Measurements from ENCODE around the gene MNT. TPM values are rescaled to one million over a fixed set of nuclear protein-coding genes. Genes with fewer than 3 reads are reported as not detected.
A peak's percentile ranks its signal among the peaks of the same experiment; 100 is the strongest.

Gene MNT
- total RNA-seq, 4 donors from 2014 or later, result 2.9 to 5.4 (median 4.2) TPM

- no peak for TF ChIP-seq POLR2A (IDR thresholded peaks at IDR 0.05)
- TF ChIP-seq CTCF (IDR thresholded peaks at IDR 0.05 in 4 of 5, conservative IDR thresholded peaks at IDR 0.05 in 1 of 5), result no peak
- Histone ChIP-seq H3K4me3 (peak overlapping the region; percentile 42 to 99 (median 61)), H3K4me1 (peaks cover 56 to 73% of the 10 kb centered on the region in 2 donors), H3K27me3 (no peaks in the 10 kb centered on the region), H3K36me3 (no peaks in the 10 kb centered on the region), H3K9me3 (no peaks in the 10 kb centered on the region), H3K27ac (peak overlapping the region; percentile 97 to 99 (median 99))
- ATAC-seq (no peak), DNase-seq (no peak)
- intact Hi-C loops (cut with DNase I; ENCODE audit: low total_unique reads), result loop anchor here (1.0 to 10.0 kb wide), 3 partner anchors 10 to 1973 kb away; partner anchors contain the start of genes CLUH, MNT and UBE2G1
- in situ Hi-C loops (cut with MboI; ENCODE audit: low sequenced_read_pairs in 4 of 4), result no loop called here
These were observed 9.1 kb downstream of the MNT start for GRCh38 chr17:2391597-2392251.

- Histone ChIP-seq H3K27me3 (no peaks in the 10 kb centered on the region), H3K4me3 (no peak overlapping the region), H3K4me1 (peaks cover 42 to 73% of the 10 kb centered on the region in 2 donors), H3K36me3 (no peaks in the 10 kb centered on the region), H3K9me3 (no peaks in the 10 kb centered on the region), H3K27ac (peak overlapping the region; percentile 97 to 99 (median 99))
- DNase-seq (no peak), ATAC-seq (no peak)
- in situ Hi-C loops (cut with MboI; ENCODE audit: low sequenced_read_pairs in 4 of 4), result no loop called here
- TF ChIP-seq POLR2A (IDR thresholded peaks at IDR 0.05), result no peak
- no peak for TF ChIP-seq CTCF (IDR thresholded peaks at IDR 0.05 in 4 of 5, conservative IDR thresholded peaks at IDR 0.05 in 1 of 5)
- intact Hi-C loops (cut with DNase I; ENCODE audit: low total_unique reads), result loop anchor here (10.0 kb wide), 1 partner anchor 1974 kb away; the partner anchor contains the start of gene UBE2G1
These were observed 10.5 kb downstream of the MNT start for GRCh38 chr17:2390199-2390836.

GRCh38 chr17:2388683-2389055 is 12.2 kb downstream of the MNT start:
- H3K9me3 ChIP-seq, result no peaks in the 10 kb centered on the region
- no peak for TF ChIP-seq CTCF (IDR thresholded peaks at IDR 0.05 in 4 of 5, conservative IDR thresholded peaks at IDR 0.05 in 1 of 5)
- no peak for TF ChIP-seq POLR2A (IDR thresholded peaks at IDR 0.05)
- H3K4me1 ChIP-seq, result peaks cover 48 to 73% of the 10 kb centered on the region in 2 donors
- no peak for DNase-seq
- no peaks in the 10 kb centered on the region for H3K27me3 ChIP-seq
- in situ Hi-C loops (cut with MboI; ENCODE audit: low sequenced_read_pairs in 4 of 4), result no loop called here
- no peak overlapping the region for H3K4me3 ChIP-seq
- ATAC-seq, result no peak
- no peaks in the 10 kb centered on the region for H3K36me3 ChIP-seq
- intact Hi-C loops (cut with DNase I; ENCODE audit: low total_unique reads), result no loop called here
- H3K27ac ChIP-seq, result peak overlapping the region in 2 of 4 donors; percentile 97 to 99

GRCh38 chr17:2388020-2388682 is 12.7 kb downstream of the MNT start:
- no peak for TF ChIP-seq CTCF (IDR thresholded peaks at IDR 0.05 in 4 of 5, conservative IDR thresholded peaks at IDR 0.05 in 1 of 5)
- no peak for TF ChIP-seq POLR2A (IDR thresholded peaks at IDR 0.05)
- Histone ChIP-seq H3K27ac (peak overlapping the region in 1 of 4 donors; percentile 97), H3K27me3 (no peaks in the 10 kb centered on the region), H3K4me3 (no peak overlapping the region), H3K36me3 (no peaks in the 10 kb centered on the region), H3K9me3 (no peaks in the 10 kb centered on the region), H3K4me1 (peaks cover 53 to 78% of the 10 kb centered on the region in 2 donors)
- DNase-seq (no peak), ATAC-seq (no peak)
- in situ Hi-C loops (cut with MboI; ENCODE audit: low sequenced_read_pairs in 4 of 4), result no loop called here
- intact Hi-C loops (cut with DNase I; ENCODE audit: low total_unique reads), result no loop called here

Measured in gastrocnemius medialis (tissue), 4 donors.